GM19438 (cell line): ENCODE data around the gene USP16.

Experiments used
- ATAC-seq: cut with Tn5 transposase; IDR thresholded peaks from one replicate; pipeline ENCODE4 v1.9.1; 2021; ENCODE audit warnings: low read depth; ENCODE audit not compliant: unreplicated experiment

USP16 gene

DNA sequence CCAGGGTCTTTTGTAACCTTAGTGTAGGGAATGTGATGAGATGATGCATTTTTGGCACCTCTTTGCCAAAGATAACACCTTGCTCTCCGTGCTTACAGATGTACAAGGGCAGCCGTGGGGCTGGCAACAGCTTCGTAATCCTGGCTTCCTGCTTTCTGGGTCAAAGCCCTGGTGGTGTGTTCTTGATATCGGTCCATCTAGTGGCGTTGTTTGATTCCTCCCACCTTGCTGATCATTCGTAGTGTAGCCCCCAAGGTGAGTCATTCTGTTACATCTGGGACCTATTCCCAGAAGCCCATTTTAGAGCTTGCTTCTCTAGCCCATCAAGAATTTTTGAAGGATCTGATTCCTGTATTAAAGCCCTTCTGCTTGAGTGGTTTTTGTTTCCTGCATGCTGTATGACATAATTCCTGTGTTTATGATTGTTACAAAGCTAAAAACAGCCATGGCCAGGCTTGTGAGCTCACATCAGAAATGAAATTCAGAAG lies 56.0 kb downstream of the USP16 start:
- no peak for ATAC-seq

DNA sequence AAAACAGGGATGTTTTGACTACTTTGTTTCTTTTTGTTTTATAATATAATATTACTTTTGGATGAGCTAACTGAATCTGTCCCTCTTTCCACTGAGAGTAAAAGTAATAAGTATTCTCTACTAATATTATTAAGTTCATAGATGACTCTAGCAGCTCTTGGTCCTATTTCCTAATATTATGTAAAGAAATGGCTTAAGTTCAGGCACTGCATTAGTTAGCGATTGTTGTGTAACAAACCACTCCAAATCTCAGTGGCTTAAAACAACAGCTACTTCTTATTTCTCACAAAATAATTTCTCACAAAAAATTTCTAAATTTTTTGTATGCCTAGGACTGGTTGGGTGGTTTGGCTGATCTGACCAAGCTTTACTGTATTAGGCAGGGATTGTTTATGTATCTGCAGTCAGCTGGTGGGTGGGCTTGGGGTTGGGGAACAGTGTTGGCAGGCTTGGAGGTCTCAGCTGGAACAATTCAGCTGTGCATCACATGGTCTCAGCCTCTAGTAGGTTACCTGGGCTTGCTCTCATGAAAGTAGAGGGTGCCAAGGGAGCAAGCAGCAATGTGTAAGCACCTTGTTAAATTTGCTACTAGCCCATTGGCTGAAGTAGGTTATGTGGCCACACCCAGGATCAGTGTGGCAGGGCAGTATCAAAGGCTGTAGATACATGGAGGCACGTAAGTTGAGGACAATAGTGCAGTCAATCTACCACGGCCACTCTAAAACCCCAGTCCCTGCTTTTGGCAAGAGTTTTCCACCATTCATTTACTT lies 57.8 kb downstream of the USP16 start:
- no peak for ATAC-seq

DNA sequence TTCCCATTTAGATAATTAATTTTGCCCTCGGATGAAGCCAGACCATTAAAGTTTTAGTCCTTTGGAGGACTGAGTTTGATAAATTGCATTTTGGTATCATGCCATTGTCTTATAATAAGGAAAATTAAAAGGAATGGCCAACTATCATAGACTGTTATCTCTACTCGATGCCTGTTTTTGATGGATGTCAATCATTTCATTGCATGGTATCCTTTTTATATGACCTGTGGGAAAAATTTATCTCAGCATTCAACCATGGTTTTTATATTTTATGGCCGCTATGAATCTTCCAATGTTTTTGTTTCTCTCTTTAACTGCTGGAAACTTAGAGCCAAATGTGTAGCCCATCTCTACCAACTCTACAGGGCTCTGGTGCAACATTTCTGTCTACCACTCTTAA lies 58.8 kb downstream of the USP16 start:
- ATAC-seq: no peak

DNA sequence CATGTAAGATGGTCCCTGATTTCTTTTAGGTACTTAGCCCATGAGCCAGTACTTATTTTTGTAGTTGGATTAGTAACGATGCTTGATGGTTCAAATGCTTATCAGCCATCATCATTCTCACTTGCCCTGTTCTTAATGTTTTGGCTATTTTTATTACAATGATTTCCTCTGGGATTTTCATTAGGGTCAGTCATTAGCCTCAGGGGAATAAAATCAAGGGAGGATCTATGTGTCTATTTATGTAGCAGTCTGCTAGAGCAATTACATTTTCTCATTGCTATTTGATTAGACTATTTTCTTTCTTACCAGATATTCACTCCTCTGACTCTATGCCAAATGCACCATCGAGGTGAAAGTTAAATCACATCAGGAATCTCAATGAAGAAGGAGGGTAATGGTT lies 59.9 kb downstream of the USP16 start:
- no peak for ATAC-seq

DNA sequence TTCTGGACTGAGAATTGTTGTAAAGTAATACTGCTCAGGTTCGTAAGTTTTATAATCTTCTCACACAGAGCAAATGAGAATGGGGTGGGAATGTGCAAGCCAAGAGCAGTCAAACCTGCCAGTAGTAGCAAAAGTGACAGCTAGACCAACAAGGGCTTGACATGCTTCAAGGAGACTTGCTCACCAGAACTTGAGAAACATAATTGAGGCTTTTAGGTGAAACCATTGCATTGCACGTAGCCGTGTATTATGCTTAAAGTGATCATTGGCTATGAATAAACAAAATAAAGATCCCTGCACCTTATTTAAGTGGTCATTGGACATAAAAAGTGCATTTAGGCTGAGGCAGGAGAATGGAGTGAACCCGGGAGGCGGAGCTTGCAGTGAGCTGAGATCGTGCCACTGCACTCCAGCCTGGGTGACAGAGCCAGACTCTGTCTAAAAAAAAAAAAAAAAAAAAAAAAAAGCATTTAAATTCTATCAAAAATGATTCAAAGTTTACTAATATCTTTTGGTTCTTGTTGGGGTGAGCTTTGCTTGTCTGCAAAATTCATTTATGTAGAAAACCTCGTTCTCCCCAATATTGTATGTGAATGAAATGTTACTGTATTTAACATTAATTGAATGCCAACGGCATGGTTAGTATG lies 60.8 kb downstream of the USP16 start:
- ATAC-seq: no peak

DNA sequence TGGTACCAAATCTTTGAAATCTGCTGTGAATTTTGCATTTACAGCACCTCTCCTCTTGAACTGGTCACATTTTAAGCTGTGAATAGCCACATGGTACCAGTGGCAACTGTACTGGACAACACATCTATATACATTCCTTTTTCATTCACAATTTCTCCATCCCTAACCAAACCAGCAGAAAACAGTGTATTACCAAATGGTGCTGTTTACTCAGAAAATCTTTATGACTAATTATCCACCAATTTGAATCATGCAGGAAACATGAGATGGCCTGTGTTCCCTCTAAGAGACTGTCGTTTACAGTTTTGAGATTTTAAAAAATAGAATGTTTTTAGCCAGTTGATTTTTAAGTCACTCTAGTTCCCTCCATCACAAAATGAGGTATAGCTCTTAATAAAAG lies 66.6 kb downstream of the USP16 start:
- no peak for ATAC-seq

DNA sequence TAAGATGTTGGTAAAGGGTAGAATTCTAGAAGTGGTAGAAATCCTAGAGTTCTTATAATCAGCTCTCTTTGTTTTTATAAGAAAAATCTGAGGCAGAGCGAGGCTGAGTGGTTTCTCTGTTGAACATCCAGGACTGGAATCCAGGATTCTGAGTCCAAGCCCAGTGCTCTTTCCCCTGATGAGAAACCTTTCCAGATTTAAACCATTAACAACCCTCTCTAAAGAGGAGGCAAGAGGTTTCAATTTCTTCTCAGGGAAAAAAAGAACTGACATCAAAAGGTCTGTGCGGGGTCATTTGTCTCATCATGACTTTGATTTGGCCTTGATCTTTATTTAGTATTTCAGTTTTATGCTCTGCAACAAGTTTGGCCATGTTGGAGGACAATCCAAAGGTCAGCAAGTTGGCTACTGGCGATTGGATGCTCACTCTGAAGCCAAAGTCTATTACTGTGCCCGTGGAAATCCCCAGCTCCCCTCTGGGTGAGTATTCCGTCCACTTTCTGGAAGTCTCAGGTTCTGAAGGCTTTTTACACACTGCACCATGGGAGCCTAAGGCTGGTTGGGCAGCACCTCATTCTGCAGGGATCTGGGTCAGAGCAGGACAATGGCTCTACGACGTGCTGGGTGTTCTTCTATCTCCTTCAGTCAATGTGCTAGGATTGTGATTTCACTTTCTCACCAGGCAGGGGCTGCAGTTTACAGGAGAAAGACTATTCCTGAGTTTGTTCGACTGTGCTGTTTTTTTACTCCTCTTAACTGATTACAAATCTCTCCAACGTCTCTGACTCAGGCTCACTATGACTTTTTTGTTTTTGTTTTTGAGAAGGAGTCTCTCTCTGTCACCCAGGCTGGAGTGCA lies 67.9 kb downstream of the USP16 start:
- ATAC-seq: no peak

DNA sequence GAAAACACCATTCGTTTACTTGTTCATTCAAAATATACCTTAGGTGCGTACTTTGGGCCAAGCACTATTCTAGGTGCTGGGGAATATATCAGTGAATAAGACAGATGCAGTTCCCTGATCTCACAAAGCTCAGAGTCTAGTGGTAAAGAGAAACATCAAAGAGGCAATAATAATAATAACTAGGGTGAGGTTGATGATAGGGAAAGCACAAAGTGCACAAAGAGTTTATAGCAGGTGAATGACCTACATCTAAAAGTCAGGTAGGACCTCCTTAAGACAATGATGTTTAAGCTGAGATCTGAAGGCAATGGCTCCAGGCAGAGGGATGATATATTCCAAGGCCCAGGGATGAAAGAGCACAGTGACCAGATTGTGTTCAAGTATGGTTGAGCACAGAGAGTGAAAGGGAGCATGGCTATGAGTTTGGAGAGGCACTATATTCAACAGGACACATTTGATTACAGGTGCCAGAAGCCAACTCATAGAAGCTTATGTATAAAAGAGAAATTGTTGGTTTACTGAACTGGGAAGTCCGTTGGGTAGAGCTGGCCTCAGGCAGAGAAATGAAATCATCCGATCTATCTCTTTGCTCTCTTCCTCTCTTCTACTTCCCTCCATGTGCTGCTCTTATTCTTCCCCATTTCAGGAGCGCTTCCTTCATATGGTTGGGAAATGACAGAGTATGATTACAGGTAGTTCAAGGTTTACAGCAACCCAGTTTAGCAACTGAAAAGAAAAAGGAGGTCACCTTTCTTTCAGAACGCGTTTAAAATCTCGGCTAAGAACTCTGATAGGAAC lies 71.9 kb downstream of the USP16 start:
- no peak for ATAC-seq

DNA sequence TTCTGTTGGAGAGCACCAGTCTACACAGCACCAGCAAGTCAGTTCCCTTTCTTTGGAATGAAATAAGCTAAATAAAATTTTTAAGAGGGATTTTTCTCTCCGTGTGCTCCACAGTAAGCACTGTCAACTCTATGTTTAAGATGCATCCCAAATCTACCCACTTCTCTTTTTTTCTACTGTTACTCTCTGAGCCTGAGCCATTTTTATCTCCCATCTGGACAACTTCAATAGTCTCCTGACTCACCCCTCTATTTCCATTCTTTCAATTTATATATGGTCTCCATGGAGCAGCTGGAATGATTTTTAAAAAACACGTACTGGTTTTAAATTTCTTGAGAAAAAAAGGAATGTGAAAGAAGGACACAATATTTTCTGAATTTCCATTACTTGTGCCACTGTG lies 73.7 kb downstream of the USP16 start:
- no peak for ATAC-seq

DNA sequence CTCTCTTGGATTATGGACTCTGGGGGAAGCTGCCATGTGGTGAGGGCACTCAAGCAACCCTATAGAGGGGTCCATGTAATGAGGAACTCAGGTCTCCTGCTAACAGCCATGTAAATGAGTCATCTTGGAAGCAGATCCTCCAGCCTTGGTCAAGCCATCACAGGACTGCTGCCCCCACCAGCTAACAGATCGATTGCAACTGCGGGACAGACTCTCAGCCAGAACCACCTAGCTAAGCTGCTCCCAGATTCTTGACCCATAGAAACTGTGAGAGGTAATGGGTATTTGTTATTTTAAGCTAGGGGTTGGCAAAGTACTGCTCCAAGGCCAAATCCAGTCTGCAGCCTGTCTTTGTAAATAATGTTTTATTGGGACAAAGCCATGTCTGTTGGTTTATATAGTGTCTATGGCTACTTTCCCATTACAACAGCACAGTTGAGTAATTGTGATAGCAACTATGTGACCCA lies 78.4 kb downstream of the USP16 start:
- no peak for ATAC-seq
